ENCODE measurements around the gene DUSP6. TPM values are rescaled to one million over a fixed set of nuclear protein-coding genes. Genes with fewer than 3 reads are reported as not detected.

The DUSP6 gene
- total RNA-seq, 5 donors from 2014 or later (not counting 1 experiment from before 2014, with no cell fraction given), result 2.7 to 13.7 (median 3.1) TPM

DNA sequence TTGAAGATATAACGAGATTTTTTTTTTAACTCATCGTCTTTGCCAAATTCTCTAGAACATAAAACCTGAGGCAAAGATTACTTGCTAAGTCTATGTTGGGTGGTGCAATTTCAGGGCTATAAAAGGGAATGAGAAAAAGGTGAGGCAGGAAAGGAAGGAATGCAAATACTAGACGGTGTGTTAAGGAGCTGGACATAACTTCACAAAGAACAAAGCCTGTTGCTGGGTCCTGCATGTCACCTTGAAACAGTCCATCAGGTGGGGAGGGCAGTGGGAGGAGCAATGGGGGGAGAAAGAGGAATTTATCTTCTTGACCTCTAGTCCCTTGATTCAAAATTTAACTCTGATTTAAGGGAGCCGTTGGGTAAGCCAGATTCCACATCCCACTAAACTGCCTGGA, 16.1 kb upstream of the DUSP6 start:
- POLR2A ChIA-PET, result no interaction called here
- Histone ChIP-seq H3K36me3 (ENCODE audit: control insufficient read depth in 2 of 2, extremely low read depth in 1 of 2, insufficient read depth in 1 of 2, low read length in 1 of 2) (no peaks in the 10 kb centered on the region), H3K27ac (ENCODE audit: low read length) (no peak overlapping the region), H3K9me3 (no peaks in the 10 kb centered on the region), H3K4me3 (ENCODE audit: control insufficient read depth in 1 of 2, extremely low read depth in 1 of 2, low read length in 1 of 2) (no peak overlapping the region), H3K4me1 (ENCODE audit: control insufficient read depth in 1 of 2, extremely low read depth in 1 of 2, insufficient read depth in 2 of 2, low read length in 2 of 2) (peaks cover 0 to 2% of the 10 kb centered on the region in 2 experiments), H3K27me3 (replicated peaks in 1 of 2; ENCODE audit: control insufficient read depth in 2 of 2, extremely low read depth in 1 of 2, insufficient read depth in 2 of 2, low read length in 1 of 2) (no peaks in the 10 kb centered on the region)
- CTCF ChIA-PET, result no interaction called here
- no peak overlapping the region for H3K4me3 Mint-ChIP-seq
- H3K36me3 Mint-ChIP-seq, result no peaks in the 10 kb centered on the region
- ATAC-seq (replicated peaks in 1 of 4) (no peak), DNase-seq (no peak)
- peaks cover 2 to 6% (median 5%) of the 10 kb centered on the region in 3 donors for H3K4me1 Mint-ChIP-seq
- no peaks in the 10 kb centered on the region for H3K9me3 Mint-ChIP-seq
- peaks cover 0 to 4% of the 10 kb centered on the region in 2 donors for H3K27me3 Mint-ChIP-seq
- no peak overlapping the region for H3K27ac Mint-ChIP-seq
- WGBS (ENCODE audit: insufficient coverage), result 100% methylated on average over 1 of the region's 4 CpGs

DNA sequence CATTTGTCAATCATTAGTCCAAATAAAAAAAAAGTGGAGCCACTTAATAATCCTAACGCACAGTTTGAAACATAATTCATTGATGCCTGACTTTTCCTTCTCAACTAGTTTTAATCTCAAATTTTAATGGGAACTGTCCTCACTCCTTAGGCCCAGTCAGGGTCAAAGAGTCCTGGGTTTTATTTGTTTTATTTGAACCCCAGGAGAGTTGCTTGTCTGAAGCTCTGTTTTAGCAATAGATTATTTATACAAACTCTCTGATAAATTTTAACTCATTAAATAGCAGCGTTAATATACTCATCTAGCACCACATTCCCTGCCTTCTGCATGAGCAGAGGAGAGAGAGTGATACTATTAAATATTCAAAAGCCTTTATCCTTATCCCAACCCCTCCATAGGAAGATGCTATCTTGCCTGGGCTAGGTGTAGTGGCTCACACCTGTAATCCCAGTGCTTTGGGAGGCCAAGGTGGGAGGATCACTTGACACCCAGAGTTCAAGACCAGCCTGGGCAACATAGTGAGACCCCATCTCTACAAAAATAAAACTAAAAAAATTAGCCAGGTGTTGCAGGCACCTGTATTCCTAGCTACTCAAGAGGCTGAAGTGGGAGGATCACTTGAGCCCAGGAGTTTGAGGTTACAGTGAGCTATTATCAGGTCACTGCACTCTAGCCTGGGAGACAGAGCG, 14.5 kb upstream of the DUSP6 start:
- Histone ChIP-seq H3K4me1 (ENCODE audit: control insufficient read depth in 1 of 2, extremely low read depth in 1 of 2, insufficient read depth in 2 of 2, low read length in 2 of 2) (peaks cover 0 to 2% of the 10 kb centered on the region in 2 experiments), H3K4me3 (ENCODE audit: control insufficient read depth in 1 of 2, extremely low read depth in 1 of 2, low read length in 1 of 2) (no peak overlapping the region), H3K27me3 (replicated peaks in 1 of 2; ENCODE audit: control insufficient read depth in 2 of 2, extremely low read depth in 1 of 2, insufficient read depth in 2 of 2, low read length in 1 of 2) (no peaks in the 10 kb centered on the region), H3K27ac (ENCODE audit: low read length) (no peak overlapping the region), H3K9me3 (no peaks in the 10 kb centered on the region), H3K36me3 (ENCODE audit: control insufficient read depth in 2 of 2, extremely low read depth in 1 of 2, insufficient read depth in 1 of 2, low read length in 1 of 2) (no peaks in the 10 kb centered on the region)
- Mint-ChIP-seq H3K27ac (no peak overlapping the region), H3K9me3 (no peaks in the 10 kb centered on the region), H3K27me3 (peaks cover 0 to 4% of the 10 kb centered on the region in 2 donors), H3K4me1 (peaks cover 2 to 6% (median 5%) of the 10 kb centered on the region in 3 donors), H3K4me3 (no peak overlapping the region), H3K36me3 (no peaks in the 10 kb centered on the region)
- 100% methylated on average over 1 of the region's 3 CpGs for WGBS (ENCODE audit: insufficient coverage)
- CTCF ChIA-PET, result no interaction called here
- ATAC-seq (replicated peaks in 1 of 4), result no peak
- POLR2A ChIA-PET, result no interaction called here
- DNase-seq, result no peak

DNA sequence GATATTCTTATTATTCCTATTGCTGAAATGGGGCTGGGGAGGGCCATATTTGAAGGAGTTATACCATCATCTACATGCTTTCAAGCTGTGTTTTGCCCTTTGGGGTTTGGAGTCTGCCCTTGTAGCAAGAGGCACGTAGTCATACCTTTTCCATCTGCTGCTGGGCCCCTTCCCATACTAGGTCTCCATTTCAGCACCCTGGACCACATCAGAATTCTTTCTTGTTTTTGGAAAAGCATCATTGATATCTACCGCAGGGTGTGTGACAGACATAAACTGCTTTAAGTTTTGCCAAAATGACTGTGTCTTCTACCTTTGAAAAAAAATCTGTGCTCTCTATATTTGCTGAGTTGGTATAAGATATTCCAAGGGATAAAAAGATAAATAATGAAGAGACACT, 12.3 kb upstream of the DUSP6 start:
- H3K27me3 ChIP-seq (replicated peaks in 1 of 2; ENCODE audit: control insufficient read depth in 2 of 2, extremely low read depth in 1 of 2, insufficient read depth in 2 of 2, low read length in 1 of 2), result no peaks in the 10 kb centered on the region
- ATAC-seq (replicated peaks in 1 of 4) (no peak), DNase-seq (no peak)
- Mint-ChIP-seq H3K27ac (no peak overlapping the region), H3K36me3 (no peaks in the 10 kb centered on the region), H3K4me3 (no peak overlapping the region), H3K4me1 (no peaks in the 10 kb centered on the region), H3K9me3 (no peaks in the 10 kb centered on the region), H3K27me3 (peaks cover 0 to 9% of the 10 kb centered on the region in 2 donors)
- H3K27ac ChIP-seq (ENCODE audit: low read length), result no peak overlapping the region
- 93% methylated on average over 2 of the region's 2 CpGs for WGBS (ENCODE audit: insufficient coverage)
- H3K4me3 ChIP-seq (ENCODE audit: control insufficient read depth in 1 of 2, extremely low read depth in 1 of 2, low read length in 1 of 2), result no peak overlapping the region
- ChIA-PET POLR2A (interaction anchor here in 1 of 2 donors (0.6 kb wide), 1 partner anchor 18 kb away, joined by 8 read pairs; no protein-coding TSS in a partner anchor), CTCF (no interaction called here)
- no peaks in the 10 kb centered on the region for H3K4me1 ChIP-seq (ENCODE audit: control insufficient read depth in 1 of 2, extremely low read depth in 1 of 2, insufficient read depth in 2 of 2, low read length in 2 of 2)
- no peaks in the 10 kb centered on the region for H3K9me3 ChIP-seq
- no peaks in the 10 kb centered on the region for H3K36me3 ChIP-seq (ENCODE audit: control insufficient read depth in 2 of 2, extremely low read depth in 1 of 2, insufficient read depth in 1 of 2, low read length in 1 of 2)

- Histone ChIP-seq H3K27me3 (replicated peaks in 1 of 2; ENCODE audit: control insufficient read depth in 2 of 2, extremely low read depth in 1 of 2, insufficient read depth in 2 of 2, low read length in 1 of 2) (no peaks in the 10 kb centered on the region), H3K4me3 (ENCODE audit: control insufficient read depth in 1 of 2, extremely low read depth in 1 of 2, low read length in 1 of 2) (no peak overlapping the region), H3K9me3 (no peaks in the 10 kb centered on the region), H3K27ac (ENCODE audit: low read length) (no peak overlapping the region), H3K36me3 (ENCODE audit: control insufficient read depth in 2 of 2, extremely low read depth in 1 of 2, insufficient read depth in 1 of 2, low read length in 1 of 2) (no peaks in the 10 kb centered on the region), H3K4me1 (ENCODE audit: control insufficient read depth in 1 of 2, extremely low read depth in 1 of 2, insufficient read depth in 2 of 2, low read length in 2 of 2) (no peaks in the 10 kb centered on the region)
- CTCF ChIA-PET, result no interaction called here
- no peak for DNase-seq
- H3K4me3 Mint-ChIP-seq, result no peak overlapping the region
- no peaks in the 10 kb centered on the region for H3K9me3 Mint-ChIP-seq
- no peaks in the 10 kb centered on the region for H3K4me1 Mint-ChIP-seq
- H3K36me3 Mint-ChIP-seq, result no peaks in the 10 kb centered on the region
- WGBS (ENCODE audit: insufficient coverage), result no CpG with 5 or more reads among the region's 2 CpGs
- H3K27me3 Mint-ChIP-seq, result peaks cover 0 to 11% of the 10 kb centered on the region in 2 donors
- ATAC-seq (replicated peaks in 1 of 4), result no peak
- POLR2A ChIA-PET, result interaction anchor here in 1 of 2 donors (0.6 kb wide), 1 partner anchor 18 kb away, joined by 8 read pairs; no protein-coding TSS in a partner anchor
- H3K27ac Mint-ChIP-seq, result no peak overlapping the region
Observed at GRCh38 chr12:89364058-89364457, 11.8 kb upstream of the DUSP6 start.

DNA sequence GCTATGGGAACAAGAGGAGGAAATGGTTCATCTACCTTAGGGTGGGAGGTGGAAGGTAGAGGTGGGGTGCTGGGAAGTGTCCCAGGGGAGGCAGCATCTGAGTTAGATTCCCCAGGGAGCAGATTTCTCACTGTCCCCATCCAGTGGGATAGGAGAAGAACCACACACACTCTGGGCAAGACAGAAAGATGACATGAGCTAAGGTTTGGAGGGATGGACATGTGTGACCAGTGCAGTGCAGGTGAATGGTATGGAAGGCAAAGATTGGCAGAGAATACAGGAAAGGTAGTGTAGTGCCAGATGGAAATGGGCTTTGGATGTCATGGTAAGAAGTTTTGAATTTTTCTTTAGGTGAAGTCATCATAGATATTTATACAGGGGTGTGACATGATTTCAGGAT, 11.3 kb upstream of the DUSP6 start:
- no peak overlapping the region for H3K27ac Mint-ChIP-seq
- no peaks in the 10 kb centered on the region for H3K9me3 Mint-ChIP-seq
- no peaks in the 10 kb centered on the region for H3K4me1 ChIP-seq (ENCODE audit: control insufficient read depth in 1 of 2, extremely low read depth in 1 of 2, insufficient read depth in 2 of 2, low read length in 2 of 2)
- DNase-seq, result no peak
- ATAC-seq (replicated peaks in 1 of 4), result no peak
- H3K27me3 Mint-ChIP-seq, result peaks cover 0 to 14% of the 10 kb centered on the region in 2 donors
- H3K4me1 Mint-ChIP-seq, result no peaks in the 10 kb centered on the region
- H3K4me3 Mint-ChIP-seq, result no peak overlapping the region
- no peaks in the 10 kb centered on the region for H3K9me3 ChIP-seq
- H3K36me3 Mint-ChIP-seq, result no peaks in the 10 kb centered on the region
- ChIA-PET CTCF (interaction anchor here in 1 of 2 donors (0.7 kb wide), 1 partner anchor 168 kb away, joined by 3 read pairs; no protein-coding TSS in a partner anchor), POLR2A (no interaction called here)
- H3K27ac ChIP-seq (ENCODE audit: low read length), result no peak overlapping the region
- H3K4me3 ChIP-seq (ENCODE audit: control insufficient read depth in 1 of 2, extremely low read depth in 1 of 2, low read length in 1 of 2), result no peak overlapping the region
- H3K36me3 ChIP-seq (ENCODE audit: control insufficient read depth in 2 of 2, extremely low read depth in 1 of 2, insufficient read depth in 1 of 2, low read length in 1 of 2), result no peaks in the 10 kb centered on the region
- H3K27me3 ChIP-seq (replicated peaks in 1 of 2; ENCODE audit: control insufficient read depth in 2 of 2, extremely low read depth in 1 of 2, insufficient read depth in 2 of 2, low read length in 1 of 2), result no peaks in the 10 kb centered on the region

- DNase-seq (no peak), ATAC-seq (replicated peaks in 1 of 4) (no peak)
- Mint-ChIP-seq H3K9me3 (no peaks in the 10 kb centered on the region), H3K27ac (no peak overlapping the region), H3K4me3 (no peak overlapping the region), H3K4me1 (no peaks in the 10 kb centered on the region), H3K27me3 (peaks cover 0 to 14% of the 10 kb centered on the region in 2 donors), H3K36me3 (no peaks in the 10 kb centered on the region)
- Histone ChIP-seq H3K4me1 (ENCODE audit: control insufficient read depth in 1 of 2, extremely low read depth in 1 of 2, insufficient read depth in 2 of 2, low read length in 2 of 2) (no peaks in the 10 kb centered on the region), H3K27me3 (replicated peaks in 1 of 2; ENCODE audit: control insufficient read depth in 2 of 2, extremely low read depth in 1 of 2, insufficient read depth in 2 of 2, low read length in 1 of 2) (no peaks in the 10 kb centered on the region), H3K9me3 (no peaks in the 10 kb centered on the region), H3K36me3 (ENCODE audit: control insufficient read depth in 2 of 2, extremely low read depth in 1 of 2, insufficient read depth in 1 of 2, low read length in 1 of 2) (no peaks in the 10 kb centered on the region), H3K27ac (ENCODE audit: low read length) (no peak overlapping the region), H3K4me3 (ENCODE audit: control insufficient read depth in 1 of 2, extremely low read depth in 1 of 2, low read length in 1 of 2) (no peak overlapping the region)
- POLR2A ChIA-PET, result no interaction called here
- WGBS (ENCODE audit: insufficient coverage), result 27% methylated on average over 3 of the region's 4 CpGs
- CTCF ChIA-PET, result interaction anchor here in 1 of 2 donors (0.7 kb wide), 1 partner anchor 168 kb away, joined by 3 read pairs; no protein-coding TSS in a partner anchor
Observed at GRCh38 chr12:89363084-89363483, 10.8 kb upstream of the DUSP6 start.

Measured in T-cell (primary cell).